Measurements from ENCODE around the gene MAGI1. TPM values are rescaled to one million over a fixed set of nuclear protein-coding genes. Genes with fewer than 3 reads are reported as not detected.

Gene MAGI1
- total and polyA plus RNA-seq, 4 donors = 9.9 to 88.1 (median 24.6) TPM

- no peak overlapping the region for H3K4me3 ChIP-seq
- 86 to 89% methylated on average over 9 of the region's 9 CpGs for WGBS, 2 donors
- H3K9me3 ChIP-seq (ENCODE audit: control insufficient read depth in 4 of 4, insufficient read depth in 3 of 4, low read length in 3 of 4) = no peaks in the 10 kb centered on the region
- no peak overlapping the region for H3K27ac ChIP-seq (ENCODE audit: low read depth in 1 of 2, low read length in 1 of 2)
- H3K27me3 ChIP-seq (ENCODE audit: control insufficient read depth in 3 of 3, insufficient read depth in 3 of 3, low read length in 2 of 3) = no peaks in the 10 kb centered on the region
- no peak for DNase-seq
- H3K9ac ChIP-seq (ENCODE audit: insufficient read depth in 1 of 2, low read length in 2 of 2) = no peak overlapping the region
- ATAC-seq (ENCODE audit: insufficient read depth, low FRiP score) = no peak
- TF ChIP-seq, protein P1, sequence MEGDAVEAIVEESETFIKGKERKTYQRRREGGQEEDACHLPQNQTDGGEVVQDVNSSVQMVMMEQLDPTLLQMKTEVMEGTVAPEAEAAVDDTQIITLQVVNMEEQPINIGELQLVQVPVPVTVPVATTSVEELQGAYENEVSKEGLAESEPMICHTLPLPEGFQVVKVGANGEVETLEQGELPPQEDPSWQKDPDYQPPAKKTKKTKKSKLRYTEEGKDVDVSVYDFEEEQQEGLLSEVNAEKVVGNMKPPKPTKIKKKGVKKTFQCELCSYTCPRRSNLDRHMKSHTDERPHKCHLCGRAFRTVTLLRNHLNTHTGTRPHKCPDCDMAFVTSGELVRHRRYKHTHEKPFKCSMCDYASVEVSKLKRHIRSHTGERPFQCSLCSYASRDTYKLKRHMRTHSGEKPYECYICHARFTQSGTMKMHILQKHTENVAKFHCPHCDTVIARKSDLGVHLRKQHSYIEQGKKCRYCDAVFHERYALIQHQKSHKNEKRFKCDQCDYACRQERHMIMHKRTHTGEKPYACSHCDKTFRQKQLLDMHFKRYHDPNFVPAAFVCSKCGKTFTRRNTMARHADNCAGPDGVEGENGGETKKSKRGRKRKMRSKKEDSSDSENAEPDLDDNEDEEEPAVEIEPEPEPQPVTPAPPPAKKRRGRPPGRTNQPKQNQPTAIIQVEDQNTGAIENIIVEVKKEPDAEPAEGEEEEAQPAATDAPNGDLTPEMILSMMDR (IDR thresholded peaks at IDR 0.05; ENCODE audit: control extremely low read depth, extremely low read depth) = no peak
- H3K36me3 ChIP-seq (ENCODE audit: control insufficient read depth in 4 of 4, insufficient read depth in 4 of 4, low read length in 4 of 4) = no peaks in the 10 kb centered on the region
- H3K4me1 ChIP-seq (ENCODE audit: control insufficient read depth in 5 of 5, insufficient read depth in 5 of 5, low read length in 5 of 5) = peaks cover 0 to 17% (median 0%) of the 10 kb centered on the region in 5 donors
Measured at GRCh38 chr3:65907232-65908130, 131.2 kb downstream of the MAGI1 start.

DNA sequence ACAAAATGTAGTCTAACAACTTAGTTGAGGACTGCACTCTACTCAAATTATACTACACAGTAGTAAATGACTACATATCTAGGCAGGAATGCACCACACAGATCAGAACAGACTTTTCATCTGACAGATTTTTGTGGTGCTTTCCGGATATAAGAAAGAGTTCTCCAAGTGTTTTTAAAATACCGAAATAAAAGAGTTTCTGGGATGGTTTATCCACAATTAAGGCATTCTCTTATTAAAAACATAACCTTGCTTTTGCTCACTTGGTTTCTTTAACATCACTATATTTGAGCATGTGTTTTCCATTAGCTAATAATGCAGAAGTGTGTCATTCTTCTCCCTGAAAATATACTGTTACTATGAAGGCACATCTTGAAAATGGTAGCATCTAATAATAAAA, 132.9 kb downstream of the MAGI1 start:
- ATAC-seq (ENCODE audit: insufficient read depth, low FRiP score) (no peak), DNase-seq (no peak)
- no peak overlapping the region for H3K9ac ChIP-seq (ENCODE audit: insufficient read depth in 1 of 2, low read length in 2 of 2)
- WGBS, 2 donors = 81 to 88% methylated on average over 2 of the region's 2 CpGs
- H3K27ac ChIP-seq (ENCODE audit: low read depth in 1 of 2, low read length in 1 of 2) = no peak overlapping the region
- H3K36me3 ChIP-seq (ENCODE audit: control insufficient read depth in 4 of 4, insufficient read depth in 4 of 4, low read length in 4 of 4) = no peaks in the 10 kb centered on the region
- TF ChIP-seq, protein P1 (IDR thresholded peaks at IDR 0.05; ENCODE audit: control extremely low read depth, extremely low read depth) = no peak
- no peaks in the 10 kb centered on the region for H3K9me3 ChIP-seq (ENCODE audit: control insufficient read depth in 4 of 4, insufficient read depth in 3 of 4, low read length in 3 of 4)
- H3K27me3 ChIP-seq (ENCODE audit: control insufficient read depth in 3 of 3, insufficient read depth in 3 of 3, low read length in 2 of 3) = no peaks in the 10 kb centered on the region
- H3K4me1 ChIP-seq (ENCODE audit: control insufficient read depth in 5 of 5, insufficient read depth in 5 of 5, low read length in 5 of 5) = peaks cover 0 to 15% (median 4%) of the 10 kb centered on the region in 5 donors
- H3K4me3 ChIP-seq = no peak overlapping the region

DNA sequence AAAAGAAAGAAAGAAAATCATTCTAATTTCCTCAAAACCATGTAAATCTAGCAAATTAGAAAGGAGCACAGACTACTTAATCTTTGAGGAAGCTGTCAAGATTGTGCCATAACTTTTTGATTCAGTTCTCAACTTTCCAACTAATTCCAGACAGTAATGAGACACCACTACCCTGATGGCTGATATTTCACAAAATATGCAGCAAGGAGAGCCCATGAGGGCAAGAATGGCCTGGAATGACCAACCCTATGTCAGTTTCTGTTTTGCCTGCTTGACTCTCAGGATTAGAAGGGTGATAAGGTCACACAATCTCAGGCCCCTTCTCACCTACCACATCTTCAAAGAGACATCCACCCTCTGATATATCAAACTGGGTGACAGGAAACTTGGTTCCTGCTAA, 134.7 kb downstream of the MAGI1 start:
- Histone ChIP-seq H3K36me3 (ENCODE audit: control insufficient read depth in 4 of 4, insufficient read depth in 4 of 4, low read length in 4 of 4) (no peaks in the 10 kb centered on the region), H3K9ac (ENCODE audit: insufficient read depth in 1 of 2, low read length in 2 of 2) (no peak overlapping the region), H3K27me3 (ENCODE audit: control insufficient read depth in 3 of 3, insufficient read depth in 3 of 3, low read length in 2 of 3) (no peaks in the 10 kb centered on the region), H3K4me3 (no peak overlapping the region), H3K9me3 (ENCODE audit: control insufficient read depth in 4 of 4, insufficient read depth in 3 of 4, low read length in 3 of 4) (no peaks in the 10 kb centered on the region), H3K27ac (ENCODE audit: low read depth in 1 of 2, low read length in 1 of 2) (no peak overlapping the region), H3K4me1 (ENCODE audit: control insufficient read depth in 5 of 5, insufficient read depth in 5 of 5, low read length in 5 of 5) (peaks cover 0 to 27% (median 4%) of the 10 kb centered on the region in 5 donors)
- DNase-seq = no peak
- no peak for ATAC-seq (ENCODE audit: insufficient read depth, low FRiP score)
- TF ChIP-seq, protein P1 (IDR thresholded peaks at IDR 0.05; ENCODE audit: control extremely low read depth, extremely low read depth) = no peak

All from lung (tissue), 12 donors.